ENCODE measurements around the gene GRIFIN.

DNA sequence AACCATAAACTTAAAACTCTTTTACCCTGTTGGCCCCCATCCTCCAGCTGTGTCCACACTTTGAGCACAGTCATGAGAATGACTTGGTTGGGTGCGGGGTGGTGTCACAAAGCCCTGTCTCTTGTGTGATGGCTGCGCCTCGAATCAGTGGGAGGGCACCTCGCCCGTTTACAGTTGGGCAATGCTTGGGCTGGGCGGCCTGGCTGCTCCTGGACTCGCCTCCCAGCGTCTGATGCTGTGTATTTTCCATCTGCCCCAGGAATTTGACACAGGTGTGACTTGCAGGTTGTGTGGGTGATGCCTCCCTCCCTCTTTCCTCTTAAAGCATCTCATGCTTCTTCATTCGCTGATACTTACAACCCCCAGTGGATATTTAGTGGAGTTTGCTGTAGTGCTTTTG is 39.1 kb downstream of the GRIFIN start:
- TF ChIP-seq EP300 (IDR thresholded peaks at IDR 0.05; ENCODE audit: borderline replicate concordance in 1 of 2, low read depth in 1 of 2, low read length in 1 of 2) (no peak), RAD21 (IDR thresholded peaks at IDR 0.05; ENCODE audit: low read length) (no peak), TAF1 (IDR thresholded peaks at IDR 0.05; ENCODE audit: borderline replicate concordance, low read depth, low read length) (no peak), SIN3A (IDR thresholded peaks at IDR 0.05; ENCODE audit: borderline replicate concordance, low read depth, low read length) (no peak), CHD2 (IDR thresholded peaks at IDR 0.05; ENCODE audit: low read length, partially characterized antibody) (no peak), YY1 (IDR thresholded peaks at IDR 0.05; ENCODE audit: low read depth) (no peak)
- TF ChIP-seq, protein P1, sequence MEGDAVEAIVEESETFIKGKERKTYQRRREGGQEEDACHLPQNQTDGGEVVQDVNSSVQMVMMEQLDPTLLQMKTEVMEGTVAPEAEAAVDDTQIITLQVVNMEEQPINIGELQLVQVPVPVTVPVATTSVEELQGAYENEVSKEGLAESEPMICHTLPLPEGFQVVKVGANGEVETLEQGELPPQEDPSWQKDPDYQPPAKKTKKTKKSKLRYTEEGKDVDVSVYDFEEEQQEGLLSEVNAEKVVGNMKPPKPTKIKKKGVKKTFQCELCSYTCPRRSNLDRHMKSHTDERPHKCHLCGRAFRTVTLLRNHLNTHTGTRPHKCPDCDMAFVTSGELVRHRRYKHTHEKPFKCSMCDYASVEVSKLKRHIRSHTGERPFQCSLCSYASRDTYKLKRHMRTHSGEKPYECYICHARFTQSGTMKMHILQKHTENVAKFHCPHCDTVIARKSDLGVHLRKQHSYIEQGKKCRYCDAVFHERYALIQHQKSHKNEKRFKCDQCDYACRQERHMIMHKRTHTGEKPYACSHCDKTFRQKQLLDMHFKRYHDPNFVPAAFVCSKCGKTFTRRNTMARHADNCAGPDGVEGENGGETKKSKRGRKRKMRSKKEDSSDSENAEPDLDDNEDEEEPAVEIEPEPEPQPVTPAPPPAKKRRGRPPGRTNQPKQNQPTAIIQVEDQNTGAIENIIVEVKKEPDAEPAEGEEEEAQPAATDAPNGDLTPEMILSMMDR (IDR thresholded peaks at IDR 0.05), result no peak

All from SK-N-SH (cell line).